ENCODE data around the gene BCAS1. TPM values are rescaled to one million over a fixed set of nuclear protein-coding genes. Genes with fewer than 3 reads are reported as not detected.

Gene BCAS1
- total RNA-seq, 1 experiment from 2014 or later: 0.17 TPM

DNA sequence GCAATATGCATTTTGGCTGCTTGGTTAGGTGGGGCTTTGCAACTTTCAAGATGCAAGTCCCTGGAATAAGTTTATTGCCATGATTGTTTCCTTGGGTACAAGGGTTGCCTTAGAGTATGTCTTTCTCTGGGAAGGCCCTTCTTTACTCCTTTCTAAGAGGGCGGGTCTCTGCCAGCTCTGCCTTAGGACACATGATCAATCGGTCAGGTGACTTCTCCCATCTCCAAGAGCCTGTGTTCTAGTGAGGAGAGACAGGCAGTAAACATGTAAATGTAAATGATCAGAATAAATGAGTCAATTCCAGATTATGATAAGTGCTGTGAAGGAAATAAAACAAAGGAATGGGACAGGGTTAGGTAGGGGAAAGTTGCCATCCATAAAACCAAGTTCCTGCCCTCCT, 43.2 kb upstream of the BCAS1 start:
- Histone ChIP-seq H3K4me2 (ENCODE audit: low read length) (no peak overlapping the region), H3K79me2 (ENCODE audit: insufficient read depth, low read length) (no peaks in the 10 kb centered on the region), H4K20me1 (ENCODE audit: insufficient read depth) (no peaks in the 10 kb centered on the region), H3K9ac (ENCODE audit: low read length) (no peak overlapping the region), H3K27me3 (ENCODE audit: insufficient read depth, low read length) (no peaks in the 10 kb centered on the region), H2AFZ (ENCODE audit: low read depth, low read length, poor library complexity, severe bottlenecking) (peak overlapping the region; percentile 75), H3K4me3 (replicated peaks in 1 of 2; ENCODE audit: low read depth in 1 of 2, low read length in 2 of 2) (no peak overlapping the region), H3K27ac (ENCODE audit: low read depth, low read length) (no peak overlapping the region), H3K4me1 (ENCODE audit: control insufficient read depth in 1 of 2, insufficient read depth in 2 of 2, low read length in 2 of 2) (peaks cover 13 to 38% of the 10 kb centered on the region in 2 experiments; a peak in 3 of 4 replicates), H3K9me2 (ENCODE audit: insufficient read depth) (no peaks in the 10 kb centered on the region), H3K36me3 (ENCODE audit: control insufficient read depth in 1 of 2, insufficient read depth in 2 of 2, low read length in 2 of 2) (no peaks in the 10 kb centered on the region; a peak in 1 of 4 replicates), H3K9me3 (ENCODE audit: control insufficient read depth in 1 of 2, insufficient read depth in 1 of 2, low read depth in 1 of 2, low read length in 2 of 2) (no peaks in the 10 kb centered on the region; a peak in 1 of 4 replicates)
- intact Hi-C loops (cut with micrococcal nuclease): no loop called here
- ATAC-seq (peak; percentile 40; the same call in 1 of the 2 replicates), DNase-seq (ENCODE audit: low read depth, low spot score) (no peak)
- no TSS peak for BruUV-seq (replicated peaks)
- TF ChIP-seq JUND (IDR thresholded peaks at IDR 0.05) (no peak), POLR2AphosphoS5 (IDR thresholded peaks at IDR 0.05; ENCODE audit: low read depth, low read length) (no peak), ELF1 (IDR thresholded peaks at IDR 0.05; ENCODE audit: borderline replicate concordance, low read depth) (no peak), SP1 (IDR thresholded peaks at IDR 0.05; ENCODE audit: low read depth) (no peak), YY1 (IDR thresholded peaks at IDR 0.05; ENCODE audit: extremely low read depth, insufficient replicate concordance, low read depth, low read length) (no peak), ZNF274 (IDR thresholded peaks at IDR 0.05; ENCODE audit: low read depth, low read length) (no peak), CBX3 (IDR thresholded peaks at IDR 0.05; ENCODE audit: low read depth) (no peak), FOSL1 (IDR thresholded peaks at IDR 0.05; ENCODE audit: low read depth) (no peak), SRF (IDR thresholded peaks at IDR 0.05; ENCODE audit: low read depth) (no peak), EGR1 (IDR thresholded peaks at IDR 0.05; ENCODE audit: low read depth) (no peak), MAX (IDR thresholded peaks at IDR 0.05) (no peak)
- TF ChIP-seq, protein P1, sequence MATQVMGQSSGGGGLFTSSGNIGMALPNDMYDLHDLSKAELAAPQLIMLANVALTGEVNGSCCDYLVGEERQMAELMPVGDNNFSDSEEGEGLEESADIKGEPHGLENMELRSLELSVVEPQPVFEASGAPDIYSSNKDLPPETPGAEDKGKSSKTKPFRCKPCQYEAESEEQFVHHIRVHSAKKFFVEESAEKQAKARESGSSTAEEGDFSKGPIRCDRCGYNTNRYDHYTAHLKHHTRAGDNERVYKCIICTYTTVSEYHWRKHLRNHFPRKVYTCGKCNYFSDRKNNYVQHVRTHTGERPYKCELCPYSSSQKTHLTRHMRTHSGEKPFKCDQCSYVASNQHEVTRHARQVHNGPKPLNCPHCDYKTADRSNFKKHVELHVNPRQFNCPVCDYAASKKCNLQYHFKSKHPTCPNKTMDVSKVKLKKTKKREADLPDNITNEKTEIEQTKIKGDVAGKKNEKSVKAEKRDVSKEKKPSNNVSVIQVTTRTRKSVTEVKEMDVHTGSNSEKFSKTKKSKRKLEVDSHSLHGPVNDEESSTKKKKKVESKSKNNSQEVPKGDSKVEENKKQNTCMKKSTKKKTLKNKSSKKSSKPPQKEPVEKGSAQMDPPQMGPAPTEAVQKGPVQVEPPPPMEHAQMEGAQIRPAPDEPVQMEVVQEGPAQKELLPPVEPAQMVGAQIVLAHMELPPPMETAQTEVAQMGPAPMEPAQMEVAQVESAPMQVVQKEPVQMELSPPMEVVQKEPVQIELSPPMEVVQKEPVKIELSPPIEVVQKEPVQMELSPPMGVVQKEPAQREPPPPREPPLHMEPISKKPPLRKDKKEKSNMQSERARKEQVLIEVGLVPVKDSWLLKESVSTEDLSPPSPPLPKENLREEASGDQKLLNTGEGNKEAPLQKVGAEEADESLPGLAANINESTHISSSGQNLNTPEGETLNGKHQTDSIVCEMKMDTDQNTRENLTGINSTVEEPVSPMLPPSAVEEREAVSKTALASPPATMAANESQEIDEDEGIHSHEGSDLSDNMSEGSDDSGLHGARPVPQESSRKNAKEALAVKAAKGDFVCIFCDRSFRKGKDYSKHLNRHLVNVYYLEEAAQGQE (IDR thresholded peaks at IDR 0.05; ENCODE audit: low read depth): no peak
- TF ChIP-seq, protein P2, sequence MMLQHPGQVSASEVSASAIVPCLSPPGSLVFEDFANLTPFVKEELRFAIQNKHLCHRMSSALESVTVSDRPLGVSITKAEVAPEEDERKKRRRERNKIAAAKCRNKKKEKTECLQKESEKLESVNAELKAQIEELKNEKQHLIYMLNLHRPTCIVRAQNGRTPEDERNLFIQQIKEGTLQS (IDR thresholded peaks at IDR 0.05): no peak
- POLR2A ChIA-PET: no interaction called here
- CTCF ChIA-PET: no interaction called here
- RAD21 ChIA-PET (ENCODE audit: low non-redundant PET in 1 of 2, low total read pairs in 2 of 2, uncharacterized antibody in 2 of 2, unreplicated experiment in 2 of 2): no interaction called here
